Esophagus squamous epithelium (tissue), 4 donors: ENCODE results near the gene ZRANB2.

Source experiments
- CTCF ChIP-seq, 6 experiments: fragments of 450-650 bp in 4 of 6; fragments of 200-600 bp in 2 of 6; sonication (generic) in 2 of 6; IDR thresholded peaks; one replicate each; pipeline ENCODE4 v1.5.1; 2016 to 2019; ENCODE audit warnings: antibody characterized with exemption in 6 of 6, mild to moderate bottlenecking in 4 of 6, moderate library complexity in 4 of 6
- POLR2A ChIP-seq, 4 donors: fragments of 450-650 bp; IDR thresholded peaks; one replicate each; pipeline ENCODE4 v1.6.1; 2017; ENCODE audit warnings: antibody characterized with exemption in 4 of 4, mild to moderate bottlenecking in 4 of 4, moderate library complexity in 3 of 4

- TF ChIP-seq POLR2A (IDR thresholded peaks at IDR 0.05) (no peak), CTCF (IDR thresholded peaks at IDR 0.05) (no peak)
Observed at GRCh38 chr1:71071720-71072119, 9.1 kb downstream of the ZRANB2 start.
